ENCODE measurements around the gene KCTD13.
"Not testable (repeated sequence)": the region's sequence is repeated elsewhere in the genome, so short reads cannot be mapped to it uniquely, and the experiment has no call there.

The KCTD13 gene

GRCh38 chr16:29913514-29913913 is 12.5 kb downstream of the KCTD13 start:
- in situ Hi-C loops (cut with HindIII; ENCODE audit: low sequenced_read_pairs) = no loop called here
- H3K4me3 ChIP-seq (ENCODE audit: low read depth, low read length) = no peak overlapping the region
- TF ChIP-seq, protein P1, sequence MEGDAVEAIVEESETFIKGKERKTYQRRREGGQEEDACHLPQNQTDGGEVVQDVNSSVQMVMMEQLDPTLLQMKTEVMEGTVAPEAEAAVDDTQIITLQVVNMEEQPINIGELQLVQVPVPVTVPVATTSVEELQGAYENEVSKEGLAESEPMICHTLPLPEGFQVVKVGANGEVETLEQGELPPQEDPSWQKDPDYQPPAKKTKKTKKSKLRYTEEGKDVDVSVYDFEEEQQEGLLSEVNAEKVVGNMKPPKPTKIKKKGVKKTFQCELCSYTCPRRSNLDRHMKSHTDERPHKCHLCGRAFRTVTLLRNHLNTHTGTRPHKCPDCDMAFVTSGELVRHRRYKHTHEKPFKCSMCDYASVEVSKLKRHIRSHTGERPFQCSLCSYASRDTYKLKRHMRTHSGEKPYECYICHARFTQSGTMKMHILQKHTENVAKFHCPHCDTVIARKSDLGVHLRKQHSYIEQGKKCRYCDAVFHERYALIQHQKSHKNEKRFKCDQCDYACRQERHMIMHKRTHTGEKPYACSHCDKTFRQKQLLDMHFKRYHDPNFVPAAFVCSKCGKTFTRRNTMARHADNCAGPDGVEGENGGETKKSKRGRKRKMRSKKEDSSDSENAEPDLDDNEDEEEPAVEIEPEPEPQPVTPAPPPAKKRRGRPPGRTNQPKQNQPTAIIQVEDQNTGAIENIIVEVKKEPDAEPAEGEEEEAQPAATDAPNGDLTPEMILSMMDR (IDR thresholded peaks at IDR 0.05; ENCODE audit: low read depth, low read length) = no peak
- DNase-seq (ENCODE audit: low read depth, low spot score) = no peak

DNA sequence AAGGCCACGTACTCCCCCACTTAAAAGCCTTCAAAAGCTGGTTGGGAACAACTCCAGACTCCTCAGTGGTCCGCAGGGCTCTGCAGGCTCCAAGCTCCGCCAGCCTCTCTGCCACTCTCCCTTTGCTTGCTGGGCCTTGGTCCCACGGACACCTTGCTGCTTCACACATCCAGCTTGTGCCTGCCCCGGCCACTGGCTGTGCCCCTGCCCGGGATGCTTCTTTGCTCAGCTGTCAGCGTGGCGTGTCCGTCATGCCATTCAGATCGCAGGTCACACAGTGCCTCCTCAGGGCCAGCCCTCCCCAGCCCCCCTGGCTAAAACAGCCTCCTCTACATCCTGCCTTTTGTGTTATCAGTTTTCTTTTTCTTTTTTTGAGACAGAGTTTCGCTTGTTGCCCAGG is 13.9 kb downstream of the KCTD13 start:
- no peak for DNase-seq (ENCODE audit: low read depth, low spot score)
- no peak overlapping the region for H3K4me3 ChIP-seq (ENCODE audit: low read depth, low read length)
- in situ Hi-C loops (cut with HindIII; ENCODE audit: low sequenced_read_pairs) = no loop called here
- TF ChIP-seq, protein P1 (IDR thresholded peaks at IDR 0.05; ENCODE audit: low read depth, low read length) = no peak

- TF ChIP-seq, protein P1 (IDR thresholded peaks at IDR 0.05; ENCODE audit: low read depth, low read length) = no peak
- in situ Hi-C loops (cut with HindIII; ENCODE audit: low sequenced_read_pairs) = no loop called here
- no peak for DNase-seq (ENCODE audit: low read depth, low spot score)
Measured at GRCh38 chr16:29911676-29912010, 14.4 kb downstream of the KCTD13 start.

GRCh38 chr16:29910819-29911675 is 15.0 kb downstream of the KCTD13 start:
- H3K4me3 ChIP-seq (ENCODE audit: low read depth, low read length) = no peak overlapping the region
- in situ Hi-C loops (cut with HindIII; ENCODE audit: low sequenced_read_pairs) = no loop called here
- no peak for DNase-seq (ENCODE audit: low read depth, low spot score)
- TF ChIP-seq, protein P1 (IDR thresholded peaks at IDR 0.05; ENCODE audit: low read depth, low read length) = no peak

More at GRCh38 chr16:29911676-29912010, 14.4 kb downstream of the KCTD13 start:
- no peak overlapping the region for H3K4me3 ChIP-seq (ENCODE audit: low read depth, low read length)

GRCh38 chr16:29909851-29910250 is 16.2 kb downstream of the KCTD13 start:
- H3K4me3 ChIP-seq (ENCODE audit: low read depth, low read length); DNase-seq (ENCODE audit: low read depth, low spot score); in situ Hi-C loops (cut with HindIII; ENCODE audit: low sequenced_read_pairs): not testable (repeated sequence)

DNA sequence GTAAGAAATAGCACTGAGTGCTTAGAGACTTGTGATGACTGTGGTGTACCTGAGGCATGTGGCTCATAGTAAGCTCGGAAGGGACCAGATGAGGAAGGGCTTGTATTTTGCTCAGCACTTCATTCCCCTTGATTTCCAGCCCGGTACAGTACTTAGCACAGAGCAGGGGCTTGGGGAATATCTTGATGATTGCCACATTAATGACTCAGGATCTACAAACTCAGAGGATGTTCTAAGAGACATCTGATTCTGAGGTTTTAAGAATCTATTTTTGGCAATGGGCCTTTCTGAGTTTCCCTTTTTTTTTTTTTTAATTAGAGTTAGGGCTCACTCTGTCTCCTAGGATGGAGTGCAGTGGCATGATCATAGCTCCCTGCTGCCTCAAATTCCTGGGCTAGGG is 16.6 kb downstream of the KCTD13 start:
- DNase-seq (ENCODE audit: low read depth, low spot score) = no peak
- TF ChIP-seq, protein P1 (IDR thresholded peaks at IDR 0.05; ENCODE audit: low read depth, low read length) = no peak
- no peak overlapping the region for H3K4me3 ChIP-seq (ENCODE audit: low read depth, low read length)
- in situ Hi-C loops (cut with HindIII; ENCODE audit: low sequenced_read_pairs) = no loop called here

GRCh38 chr16:29908719-29909220 is 17.3 kb downstream of the KCTD13 start:
- TF ChIP-seq, protein P1 (IDR thresholded peaks at IDR 0.05; ENCODE audit: low read depth, low read length) = no peak
- in situ Hi-C loops (cut with HindIII; ENCODE audit: low sequenced_read_pairs) = no loop called here
- no peak for DNase-seq (ENCODE audit: low read depth, low spot score)
- no peak overlapping the region for H3K4me3 ChIP-seq (ENCODE audit: low read depth, low read length)
